ENCODE measurements around the gene ZNF576.

Gene ZNF576

DNA sequence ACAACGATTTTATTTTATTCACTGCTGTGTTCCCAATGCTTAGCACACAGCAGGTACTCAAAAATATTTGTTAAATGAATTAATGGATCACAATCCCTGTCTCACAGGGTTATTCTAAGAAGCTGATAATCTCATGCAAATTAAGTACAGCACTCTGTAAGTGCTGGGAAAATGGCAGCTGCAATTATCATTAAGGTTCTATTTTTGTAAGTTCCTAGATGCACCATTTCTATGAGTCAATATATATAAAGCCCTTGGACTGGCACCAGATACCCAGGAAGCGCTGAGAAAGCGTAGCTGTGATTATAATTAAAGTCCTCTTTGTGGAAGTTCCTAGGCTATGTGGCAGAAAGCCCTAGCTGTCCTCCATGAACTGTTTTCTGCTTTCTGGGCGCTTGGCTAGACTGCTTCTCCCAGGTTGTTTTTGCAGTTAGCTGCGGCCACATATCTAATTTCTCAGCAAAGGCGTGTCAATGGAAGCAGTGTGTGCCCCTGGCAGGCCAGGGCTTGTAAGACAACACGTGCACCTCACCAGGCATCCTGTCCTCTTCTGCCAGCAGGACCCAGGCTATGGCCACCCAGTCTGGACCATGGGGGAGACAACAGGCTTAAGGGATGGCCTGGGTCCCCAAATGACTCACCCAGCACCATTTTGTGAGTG is 10.3 kb downstream of the ZNF576 start:
- Histone ChIP-seq H4K5ac (ENCODE audit: low read length) (no peak overlapping the region), H3K23ac (ENCODE audit: low read length) (no peak overlapping the region), H2AK5ac (ENCODE audit: low read length) (no peak overlapping the region), H3K4me2 (ENCODE audit: low read length) (no peak overlapping the region), H3K4ac (ENCODE audit: low read depth, low read length) (no peak overlapping the region), H3K56ac (ENCODE audit: low read length) (no peak overlapping the region), H2BK5ac (ENCODE audit: low read length) (no peak overlapping the region), H3K18ac (ENCODE audit: low read length) (no peak overlapping the region), H3K9ac (ENCODE audit: low read length) (no peak overlapping the region), H3K36me3 (ENCODE audit: control insufficient read depth, insufficient read depth, low read length) (no peaks in the 10 kb centered on the region), H3K4me3 (ENCODE audit: low read length) (no peak overlapping the region), H3K27ac (ENCODE audit: low read depth, low read length) (no peak overlapping the region), H2BK120ac (ENCODE audit: low read depth, low read length) (no peak overlapping the region), H3K79me2 (ENCODE audit: control insufficient read depth, insufficient read depth, low read length) (no peaks in the 10 kb centered on the region), H3K4me1 (ENCODE audit: control insufficient read depth, low read depth, low read length) (no peaks in the 10 kb centered on the region), H3K79me1 (ENCODE audit: low read length) (no peaks in the 10 kb centered on the region), H4K8ac (ENCODE audit: low read depth, low read length) (no peak overlapping the region), H3K27me3 (ENCODE audit: insufficient read depth, low read length, poor library complexity) (no peaks in the 10 kb centered on the region), H2BK15ac (replicated peaks; ENCODE audit: low read depth) (no peak overlapping the region)
- WGBS (ENCODE audit: extremely low coverage, insufficient coverage, low lambda C conversion rate), result no CpG with 5 or more reads among the region's 7 CpGs
- no peak for DNase-seq

DNA sequence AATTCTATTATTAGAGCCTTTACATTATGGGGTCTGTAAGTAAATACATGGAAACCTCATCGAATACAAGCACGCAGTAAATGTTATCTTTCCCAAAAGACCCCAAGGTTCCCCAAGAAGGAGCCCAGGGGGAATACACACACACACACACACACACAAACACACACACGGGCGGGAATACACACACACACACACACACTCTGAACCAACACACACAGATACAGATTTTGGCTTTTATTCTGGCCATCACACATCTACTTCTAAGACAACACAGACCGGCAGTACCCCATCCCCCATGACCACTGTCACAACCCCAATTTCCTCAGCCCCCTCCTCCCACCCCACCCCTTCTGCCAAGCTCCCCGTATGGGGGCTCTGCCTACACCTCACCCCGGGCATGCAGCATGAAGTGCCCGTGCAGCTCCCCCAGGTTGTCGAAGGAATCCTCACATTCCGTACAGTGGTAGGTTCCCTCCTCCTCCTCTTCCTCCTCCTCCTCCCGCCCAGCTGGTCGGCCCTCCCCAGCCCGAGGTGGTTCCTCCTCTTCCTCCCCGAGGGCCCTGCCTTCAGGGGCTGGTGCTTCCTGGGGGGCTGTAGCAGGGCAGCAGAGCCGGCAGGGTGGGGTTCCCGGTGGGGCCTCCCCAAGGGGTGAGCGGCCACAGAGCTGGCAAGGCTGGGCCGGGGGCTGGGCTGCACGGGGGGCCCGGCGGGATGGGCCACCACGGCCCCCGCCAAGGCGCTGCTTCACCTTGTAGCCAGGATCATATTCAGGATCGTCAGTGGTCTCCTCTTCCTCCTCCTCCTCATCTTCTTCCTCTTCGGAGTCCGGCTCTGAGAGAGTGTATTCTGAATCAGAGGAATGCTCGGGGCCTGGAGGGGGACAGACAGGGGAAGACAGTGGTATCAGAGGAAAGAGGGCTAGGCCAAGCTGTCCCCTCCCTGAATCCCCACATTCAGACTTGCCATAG is 11.1 kb downstream of the ZNF576 start:
- no peak overlapping the region for H3K4ac ChIP-seq (ENCODE audit: low read depth, low read length)
- H3K36me3 ChIP-seq (ENCODE audit: control insufficient read depth, insufficient read depth, low read length), result no peaks in the 10 kb centered on the region
- no peaks in the 10 kb centered on the region for H3K79me1 ChIP-seq (ENCODE audit: low read length)
- no peak overlapping the region for H2BK5ac ChIP-seq (ENCODE audit: low read length)
- no peak overlapping the region for H3K4me2 ChIP-seq (ENCODE audit: low read length)
- no peaks in the 10 kb centered on the region for H3K79me2 ChIP-seq (ENCODE audit: control insufficient read depth, insufficient read depth, low read length)
- DNase-seq, result no peak
- no peak overlapping the region for H3K4me3 ChIP-seq (ENCODE audit: low read length)
- H2AK5ac ChIP-seq (ENCODE audit: low read length), result no peak overlapping the region
- H3K56ac ChIP-seq (ENCODE audit: low read length), result no peak overlapping the region
- no peak overlapping the region for H2BK120ac ChIP-seq (ENCODE audit: low read depth, low read length)
- H4K8ac ChIP-seq (ENCODE audit: low read depth, low read length), result no peak overlapping the region
- no peak overlapping the region for H3K18ac ChIP-seq (ENCODE audit: low read length)
- H3K9ac ChIP-seq (ENCODE audit: low read length), result no peak overlapping the region
- H3K27ac ChIP-seq (ENCODE audit: low read depth, low read length), result no peak overlapping the region
- WGBS (ENCODE audit: extremely low coverage, insufficient coverage, low lambda C conversion rate), result no CpG with 5 or more reads among the region's 28 CpGs
- H2BK15ac ChIP-seq (replicated peaks; ENCODE audit: low read depth), result no peak overlapping the region
- no peak overlapping the region for H3K23ac ChIP-seq (ENCODE audit: low read length)
- no peak overlapping the region for H4K5ac ChIP-seq (ENCODE audit: low read length)
- H3K27me3 ChIP-seq (ENCODE audit: insufficient read depth, low read length, poor library complexity), result no peaks in the 10 kb centered on the region
- H3K4me1 ChIP-seq (ENCODE audit: control insufficient read depth, low read depth, low read length), result no peaks in the 10 kb centered on the region

DNA sequence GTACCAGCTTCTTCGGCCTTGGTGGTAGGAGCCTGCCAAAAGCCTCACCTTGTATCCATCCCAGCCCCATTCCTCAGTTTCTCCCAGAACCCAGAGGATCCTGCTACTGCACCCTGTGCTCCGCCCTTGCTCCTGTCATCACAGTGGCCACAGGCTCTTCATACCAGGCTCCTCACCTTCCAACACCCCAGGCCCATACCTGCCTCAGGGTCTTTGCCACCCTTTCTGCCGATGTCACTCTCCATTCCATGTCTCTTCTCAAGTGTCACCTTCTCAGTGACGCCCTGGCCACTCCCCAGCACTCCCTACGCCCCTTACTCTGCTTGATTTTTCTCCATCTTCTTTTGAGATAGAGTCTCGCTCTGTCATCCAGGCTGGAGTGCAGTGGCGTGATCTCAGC is 13.5 kb downstream of the ZNF576 start:
- no peak overlapping the region for H3K4me2 ChIP-seq (ENCODE audit: low read length)
- no peaks in the 10 kb centered on the region for H3K79me1 ChIP-seq (ENCODE audit: low read length)
- no peak overlapping the region for H4K5ac ChIP-seq (ENCODE audit: low read length)
- H3K23ac ChIP-seq (ENCODE audit: low read length), result no peak overlapping the region
- H3K27ac ChIP-seq (ENCODE audit: low read depth, low read length), result no peak overlapping the region
- H3K18ac ChIP-seq (ENCODE audit: low read length), result no peak overlapping the region
- no peak overlapping the region for H2AK5ac ChIP-seq (ENCODE audit: low read length)
- H3K56ac ChIP-seq (ENCODE audit: low read length), result no peak overlapping the region
- H3K9ac ChIP-seq (ENCODE audit: low read length), result no peak overlapping the region
- H3K36me3 ChIP-seq (ENCODE audit: control insufficient read depth, insufficient read depth, low read length), result no peaks in the 10 kb centered on the region
- no peak overlapping the region for H2BK5ac ChIP-seq (ENCODE audit: low read length)
- no peaks in the 10 kb centered on the region for H3K4me1 ChIP-seq (ENCODE audit: control insufficient read depth, low read depth, low read length)
- H2BK15ac ChIP-seq (replicated peaks; ENCODE audit: low read depth), result no peak overlapping the region
- no peak overlapping the region for H3K4me3 ChIP-seq (ENCODE audit: low read length)
- no peak for DNase-seq
- H2BK120ac ChIP-seq (ENCODE audit: low read depth, low read length), result no peak overlapping the region
- no peak overlapping the region for H4K8ac ChIP-seq (ENCODE audit: low read depth, low read length)
- WGBS (ENCODE audit: extremely low coverage, insufficient coverage, low lambda C conversion rate), result no CpG with 5 or more reads among the region's 7 CpGs
- no peak overlapping the region for H3K4ac ChIP-seq (ENCODE audit: low read depth, low read length)
- H3K27me3 ChIP-seq (ENCODE audit: insufficient read depth, low read length, poor library complexity), result no peaks in the 10 kb centered on the region
- no peaks in the 10 kb centered on the region for H3K79me2 ChIP-seq (ENCODE audit: control insufficient read depth, insufficient read depth, low read length)

DNA sequence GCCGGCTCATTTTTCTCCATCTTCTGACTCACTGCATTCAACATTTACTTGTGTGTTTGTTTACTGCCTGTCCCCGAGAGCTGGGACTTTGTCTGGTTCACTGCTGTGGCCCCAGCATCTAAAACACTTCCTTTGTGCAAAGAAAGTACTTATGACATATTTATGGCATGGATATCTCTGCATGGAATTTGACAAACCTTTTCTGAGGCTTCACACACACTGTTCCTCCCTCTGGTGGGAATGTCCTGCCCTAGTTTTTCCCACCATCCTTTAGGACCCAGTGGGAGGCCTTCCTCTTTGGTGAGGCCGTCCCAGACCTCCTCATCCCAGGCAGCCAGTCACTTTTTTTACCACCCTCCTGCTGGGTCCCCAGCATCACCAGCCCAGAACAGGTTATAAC is 14.1 kb downstream of the ZNF576 start:
- Histone ChIP-seq H3K4ac (ENCODE audit: low read depth, low read length) (no peak overlapping the region), H3K4me3 (ENCODE audit: low read length) (no peak overlapping the region), H3K36me3 (ENCODE audit: control insufficient read depth, insufficient read depth, low read length) (no peaks in the 10 kb centered on the region), H3K56ac (ENCODE audit: low read length) (no peak overlapping the region), H4K8ac (ENCODE audit: low read depth, low read length) (no peak overlapping the region), H3K27me3 (ENCODE audit: insufficient read depth, low read length, poor library complexity) (no peaks in the 10 kb centered on the region), H2AK5ac (ENCODE audit: low read length) (no peak overlapping the region), H4K5ac (ENCODE audit: low read length) (no peak overlapping the region), H2BK15ac (replicated peaks; ENCODE audit: low read depth) (no peak overlapping the region), H3K18ac (ENCODE audit: low read length) (no peak overlapping the region), H3K23ac (ENCODE audit: low read length) (no peak overlapping the region), H3K9ac (ENCODE audit: low read length) (no peak overlapping the region), H3K4me1 (ENCODE audit: control insufficient read depth, low read depth, low read length) (no peaks in the 10 kb centered on the region), H3K4me2 (ENCODE audit: low read length) (no peak overlapping the region), H2BK120ac (ENCODE audit: low read depth, low read length) (no peak overlapping the region), H3K79me2 (ENCODE audit: control insufficient read depth, insufficient read depth, low read length) (no peaks in the 10 kb centered on the region), H3K27ac (ENCODE audit: low read depth, low read length) (peak overlapping the region; percentile 37), H3K79me1 (ENCODE audit: low read length) (peaks cover 1% of the 10 kb centered on the region), H2BK5ac (ENCODE audit: low read length) (no peak overlapping the region)
- peak; percentile 57 for DNase-seq
- no CpG with 5 or more reads among the region's 3 CpGs for WGBS (ENCODE audit: extremely low coverage, insufficient coverage, low lambda C conversion rate)

DNA sequence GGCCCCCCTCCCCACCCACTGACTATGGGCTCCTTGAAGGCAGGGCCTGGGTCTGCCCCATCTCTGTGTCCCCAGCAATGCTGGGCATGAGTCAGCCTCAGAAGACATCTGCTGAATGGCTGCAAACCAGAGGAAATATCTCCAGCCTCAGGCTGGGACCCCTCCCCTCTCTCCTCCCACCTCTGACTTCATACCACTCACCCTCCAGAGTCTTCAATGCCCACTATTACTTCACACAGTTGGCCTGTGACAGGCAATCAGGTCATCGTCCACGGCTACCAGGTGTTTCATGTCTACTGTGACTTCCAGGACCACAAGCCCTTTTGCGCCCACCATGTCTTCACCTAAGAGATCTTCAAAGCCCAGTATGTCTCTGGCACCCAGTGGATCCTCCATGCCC is 15.4 kb downstream of the ZNF576 start, which contains the start of gene SRRM5:
TSS of gene SRRM5 (plus strand) at position 301 of the 400 bp plus-strand sequence. CDS start at position 335, 34 bp downstream.
- H3K4me2 ChIP-seq (ENCODE audit: low read length), result no peak within 1 kb of the TSS
- H3K79me2 ChIP-seq (ENCODE audit: control insufficient read depth, insufficient read depth, low read length), result no peaks in the 10 kb centered on the region
- H3K9ac ChIP-seq (ENCODE audit: low read length), result no peak within 1 kb of the TSS
- no peak within 1 kb of the TSS for H4K8ac ChIP-seq (ENCODE audit: low read depth, low read length)
- no peak within 1 kb of the TSS for H4K5ac ChIP-seq (ENCODE audit: low read length)
- H3K36me3 ChIP-seq (ENCODE audit: control insufficient read depth, insufficient read depth, low read length), result no peaks in the 10 kb centered on the region
- H3K79me1 ChIP-seq (ENCODE audit: low read length), result peaks cover 1% of the 10 kb centered on the region
- no peak within 1 kb of the TSS for H2BK120ac ChIP-seq (ENCODE audit: low read depth, low read length)
- no peaks in the 10 kb centered on the region for H3K4me1 ChIP-seq (ENCODE audit: control insufficient read depth, low read depth, low read length)
- no peak within 1 kb of the TSS for H3K4ac ChIP-seq (ENCODE audit: low read depth, low read length)
- H2AK5ac ChIP-seq (ENCODE audit: low read length), result no peak within 1 kb of the TSS
- DNase-seq, result no peak
- no peak within 1 kb of the TSS for H2BK5ac ChIP-seq (ENCODE audit: low read length)
- H3K4me3 ChIP-seq (ENCODE audit: low read length), result no peak within 1 kb of the TSS
- H3K27ac ChIP-seq (ENCODE audit: low read depth, low read length), result no peak within 1 kb of the TSS
- no peak within 1 kb of the TSS for H3K18ac ChIP-seq (ENCODE audit: low read length)
- no peak within 1 kb of the TSS for H3K23ac ChIP-seq (ENCODE audit: low read length)
- H3K56ac ChIP-seq (ENCODE audit: low read length), result no peak within 1 kb of the TSS
- no peaks in the 10 kb centered on the region for H3K27me3 ChIP-seq (ENCODE audit: insufficient read depth, low read length, poor library complexity)
- no CpG with 5 or more reads among the region's 3 CpGs for WGBS (ENCODE audit: extremely low coverage, insufficient coverage, low lambda C conversion rate)
- no peak within 1 kb of the TSS for H2BK15ac ChIP-seq (replicated peaks; ENCODE audit: low read depth)
